ENCODE results near the gene TSPAN31.

TSPAN31 gene

DNA sequence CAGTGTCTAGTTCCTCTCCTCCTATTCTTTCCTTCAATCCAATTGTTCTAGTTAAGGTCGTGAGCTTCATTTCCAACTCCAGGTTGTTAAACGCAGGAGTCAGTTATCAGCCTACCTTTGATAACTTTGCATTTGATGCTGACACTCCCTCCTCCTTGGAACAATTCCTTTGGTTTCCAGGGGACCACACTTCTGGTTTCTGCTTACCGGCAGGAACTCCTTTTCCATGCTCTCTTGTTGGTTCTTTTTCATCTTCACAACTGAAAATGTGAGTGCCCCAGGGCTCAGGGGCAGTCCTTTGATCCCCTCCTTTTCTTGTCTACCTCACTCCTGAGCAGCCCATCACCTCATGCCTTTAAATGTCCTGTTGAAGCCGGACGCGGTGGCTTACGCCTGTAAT lies 32.5 kb downstream of the TSPAN31 start:
- Histone ChIP-seq H3K4me3 (ENCODE audit: severe bottlenecking) (no peak overlapping the region), H3K9me3 (ENCODE audit: severe bottlenecking) (no peaks in the 10 kb centered on the region), H3K27ac (ENCODE audit: poor library complexity, severe bottlenecking) (no peak overlapping the region), H3K36me3 (ENCODE audit: low read depth) (peaks cover 16% of the 10 kb centered on the region; the same call in 1 of the 2 replicates), H3K27me3 (ENCODE audit: insufficient read depth, poor library complexity, severe bottlenecking) (no peaks in the 10 kb centered on the region), H3K4me1 (ENCODE audit: insufficient read depth, poor library complexity, severe bottlenecking) (no peaks in the 10 kb centered on the region)
- no peak for TF ChIP-seq CTCF (IDR thresholded peaks at IDR 0.05; ENCODE audit: poor library complexity, severe bottlenecking)
- DNase-seq (ENCODE audit: low spot score) = no peak
- no peak for ATAC-seq (ENCODE audit: low read depth)

GRCh38 chr12:57777911-57778310 lies 33.1 kb downstream of the TSPAN31 start:
- ATAC-seq (ENCODE audit: low read depth) (no peak), DNase-seq (ENCODE audit: low spot score) (no peak)
- no peak overlapping the region for H3K4me3 ChIP-seq (ENCODE audit: severe bottlenecking)
- H3K4me1 ChIP-seq (ENCODE audit: insufficient read depth, poor library complexity, severe bottlenecking) = no peaks in the 10 kb centered on the region
- no peaks in the 10 kb centered on the region for H3K9me3 ChIP-seq (ENCODE audit: severe bottlenecking)
- H3K36me3 ChIP-seq (ENCODE audit: low read depth) = peaks cover 16% of the 10 kb centered on the region; the same call in 1 of the 2 replicates
- no peak overlapping the region for H3K27ac ChIP-seq (ENCODE audit: poor library complexity, severe bottlenecking)
- no peak for TF ChIP-seq CTCF (IDR thresholded peaks at IDR 0.05; ENCODE audit: poor library complexity, severe bottlenecking)
- H3K27me3 ChIP-seq (ENCODE audit: insufficient read depth, poor library complexity, severe bottlenecking) = no peaks in the 10 kb centered on the region

DNA sequence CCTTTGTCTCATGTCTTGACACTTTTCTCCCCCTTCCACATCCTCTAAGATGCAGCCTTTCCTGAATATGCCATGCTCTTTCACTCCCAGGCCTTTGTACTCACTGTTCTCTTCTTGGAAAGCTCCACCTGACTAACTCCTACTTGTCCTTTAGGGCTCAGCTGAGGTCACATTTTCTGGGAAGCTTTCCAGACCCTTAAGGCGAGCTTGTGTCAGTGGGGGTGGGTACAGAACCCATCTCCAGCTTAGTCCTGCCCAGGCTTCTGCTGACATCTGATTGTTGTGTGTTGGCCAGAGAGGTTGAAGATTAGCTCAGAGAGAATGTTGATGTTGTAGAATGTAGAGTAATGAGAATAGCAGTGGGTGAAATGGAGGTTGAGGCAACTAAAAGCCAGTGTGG lies 34.9 kb downstream of the TSPAN31 start:
- H3K27ac ChIP-seq (ENCODE audit: poor library complexity, severe bottlenecking) = no peak overlapping the region
- DNase-seq (ENCODE audit: low spot score) = no peak
- no peaks in the 10 kb centered on the region for H3K9me3 ChIP-seq (ENCODE audit: severe bottlenecking)
- H3K36me3 ChIP-seq (ENCODE audit: low read depth) = peaks cover 15% of the 10 kb centered on the region
- no peak overlapping the region for H3K4me3 ChIP-seq (ENCODE audit: severe bottlenecking)
- peaks cover 5% of the 10 kb centered on the region for H3K4me1 ChIP-seq (ENCODE audit: insufficient read depth, poor library complexity, severe bottlenecking)
- TF ChIP-seq CTCF (IDR thresholded peaks at IDR 0.05; ENCODE audit: poor library complexity, severe bottlenecking) = no peak
- H3K27me3 ChIP-seq (ENCODE audit: insufficient read depth, poor library complexity, severe bottlenecking) = no peaks in the 10 kb centered on the region
- ATAC-seq (ENCODE audit: low read depth) = no peak

DNA sequence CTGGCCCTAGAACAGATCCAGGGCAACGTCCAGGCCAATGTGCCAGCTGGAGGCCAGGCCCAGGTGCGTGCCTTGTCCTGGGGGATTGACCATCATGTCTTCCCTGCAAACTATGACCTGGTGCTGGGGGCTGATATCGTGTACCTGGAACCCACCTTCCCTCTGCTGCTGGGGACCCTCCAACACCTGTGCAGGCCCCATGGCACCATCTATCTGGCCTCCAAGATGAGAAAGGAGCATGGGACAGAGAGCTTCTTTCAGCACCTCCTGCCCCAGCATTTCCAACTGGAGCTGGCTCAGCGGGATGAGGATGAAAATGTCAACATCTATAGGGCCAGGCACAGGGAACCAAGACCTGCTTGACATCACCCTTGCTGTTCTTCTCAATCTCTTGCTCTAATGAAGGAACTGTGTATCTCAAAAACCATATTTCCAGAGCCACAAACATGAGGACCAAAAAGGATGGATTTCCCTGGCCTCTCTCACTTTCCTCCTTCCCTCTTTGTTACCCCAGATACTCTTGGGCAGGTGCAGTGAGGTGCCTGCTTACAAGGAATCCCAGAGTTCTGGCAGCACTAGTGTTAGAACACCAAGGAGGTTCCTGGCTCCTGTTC lies 35.6 kb downstream of the TSPAN31 start:
- TF ChIP-seq CTCF (IDR thresholded peaks at IDR 0.05; ENCODE audit: poor library complexity, severe bottlenecking) = no peak
- H3K27ac ChIP-seq (ENCODE audit: poor library complexity, severe bottlenecking) = no peak overlapping the region
- H3K27me3 ChIP-seq (ENCODE audit: insufficient read depth, poor library complexity, severe bottlenecking) = no peaks in the 10 kb centered on the region
- no peak overlapping the region for H3K4me3 ChIP-seq (ENCODE audit: severe bottlenecking)
- H3K9me3 ChIP-seq (ENCODE audit: severe bottlenecking) = no peaks in the 10 kb centered on the region
- ATAC-seq (ENCODE audit: low read depth) (no peak), DNase-seq (ENCODE audit: low spot score) (no peak)
- peaks cover 20% of the 10 kb centered on the region for H3K36me3 ChIP-seq (ENCODE audit: low read depth)
- H3K4me1 ChIP-seq (ENCODE audit: insufficient read depth, poor library complexity, severe bottlenecking) = peaks cover 5% of the 10 kb centered on the region

GRCh38 chr12:57781244-57781643 lies 36.4 kb downstream of the TSPAN31 start:
- TF ChIP-seq CTCF (IDR thresholded peaks at IDR 0.05; ENCODE audit: poor library complexity, severe bottlenecking) = no peak
- H3K27ac ChIP-seq (ENCODE audit: poor library complexity, severe bottlenecking) = no peak overlapping the region

More at GRCh38 chr12:57781244-57781643, 36.4 kb downstream of the TSPAN31 start:
- Histone ChIP-seq H3K9me3 (ENCODE audit: severe bottlenecking) (no peaks in the 10 kb centered on the region), H3K4me1 (ENCODE audit: insufficient read depth, poor library complexity, severe bottlenecking) (peaks cover 5% of the 10 kb centered on the region), H3K27me3 (ENCODE audit: insufficient read depth, poor library complexity, severe bottlenecking) (no peaks in the 10 kb centered on the region), H3K4me3 (ENCODE audit: severe bottlenecking) (no peak overlapping the region), H3K36me3 (ENCODE audit: low read depth) (peaks cover 25% of the 10 kb centered on the region)
- ATAC-seq (ENCODE audit: low read depth) (no peak), DNase-seq (ENCODE audit: low spot score) (no peak)

Measured in RWPE2 (cell line).